K562 (cell line): ENCODE data around the gene SFT2D2. TPM values are rescaled to one million over a fixed set of nuclear protein-coding genes. Genes with fewer than 3 reads are reported as not detected.

Experiments used
- ATAC-seq: fragments of 200-7000 bp; cut with Tn5 transposase; 3 replicates; pipeline ENCODE4 v1.9.1; 2020; ENCODE audit warnings: moderate library complexity
- BruUV-seq: library from RNA; stranded (reverse); fragments of 400-500 nt; replicated peaks from 2 replicates; lab custom pipeline; 2021; lab: Mats Ljungman, UMichigan
- CTCF ChIA-PET: fragments of 300-600 bp; formaldehyde crosslinking; extraction: SDS; loops from one replicate; lab custom pipeline; 2021; ENCODE audit warnings: low intra/inter-chr PET ratio; lab: Yijun Ruan, JAX
- POLR2A ChIA-PET: fragments of 300-600, 350-650 bp; sonication (Branson Sonifier 250); formaldehyde crosslinking; extraction: SDS; loops from one replicate; lab custom pipeline; 2021; ENCODE audit warnings: antibody characterized with exemption, inconsistent platforms; lab: Yijun Ruan, JAX
- DNase-seq, 4 experiments: peaks; one replicate each; pipeline versions ENCODE4 v3.0.0 to v3.0.0-alpha.2; 2011 to 2018; ENCODE audit warnings: low spot score in 3 of 4, mixed read lengths in 3 of 4; ENCODE audit errors: extremely low read depth in 1 of 4
- FAIRE-seq: peaks from 2 replicates; lab custom pipeline; 2011; peaks lifted over from hg19 to GRCh38; lab: Jason Lieb, UNC
- H2AFZ ChIP-seq: 2 replicates; pipeline ENCODE4 v1.6.0; 2011; ENCODE audit warnings: low read depth, low read length, control low read depth, inconsistent platforms
- H3K27ac ChIP-seq: fragments of 200-600 bp; 3 replicates; pipeline ENCODE4 v1.8.0; 2011; ENCODE audit warnings: low read depth, mild to moderate bottlenecking, control low read depth, inconsistent platforms, low read length, moderate library complexity, mixed read lengths; ENCODE audit errors: extremely low read depth
- H3K27me3 ChIP-seq, 2 experiments: fragments of 300-600 bp in 1 of 2; 2 replicates in 1 of 2; 3 replicates in 1 of 2; pipeline versions ENCODE4 v1.6.0 to v1.8.0; 2011; ENCODE audit warnings: inconsistent platforms in 2 of 2, low read length in 2 of 2, mild to moderate bottlenecking in 1 of 2, mixed read lengths in 1 of 2, moderate library complexity in 1 of 2; ENCODE audit not compliant: control insufficient read depth in 2 of 2, insufficient read depth in 2 of 2
- H3K36me3 ChIP-seq: fragments of 300-600 bp; 3 replicates; pipeline ENCODE4 v1.8.0; 2011; ENCODE audit warnings: mild to moderate bottlenecking, low read length, inconsistent platforms; ENCODE audit not compliant: control insufficient read depth, insufficient read depth
- H3K4me1 ChIP-seq, 2 experiments: fragments of 200-600 bp in 1 of 2; replicated peaks in 1 of 2; 2 replicates in 1 of 2; 3 replicates in 1 of 2; pipeline versions ENCODE4 v1.5.1 to v1.8.0; 2011; ENCODE audit warnings: inconsistent platforms in 2 of 2, low read length in 2 of 2, mild to moderate bottlenecking in 1 of 2, mixed read lengths in 1 of 2, moderate library complexity in 1 of 2; ENCODE audit not compliant: control insufficient read depth in 2 of 2, insufficient read depth in 2 of 2
- H3K4me2 ChIP-seq: 2 replicates; pipeline ENCODE4 v1.6.1; 2011; ENCODE audit warnings: low read length, control low read depth, inconsistent platforms, mixed read lengths; ENCODE audit not compliant: insufficient read depth
- H3K4me3 ChIP-seq: fragments of 200-600 bp; sonication (generic), shearing (Covaris generic); 2 replicates; pipeline ENCODE4 v1.5.1; 2016; ENCODE audit warnings: control low read depth, inconsistent platforms
- H3K79me2 ChIP-seq: fragments of 200-600 bp; 3 replicates; pipeline ENCODE4 v1.8.0; 2011; ENCODE audit warnings: low read length, inconsistent platforms; ENCODE audit not compliant: control insufficient read depth, insufficient read depth
- H3K9ac ChIP-seq, 2 experiments: 2 replicates each; pipeline versions ENCODE4 v1.6.0 to v1.6.1; 2011; ENCODE audit warnings: low read depth in 2 of 2, low read length in 2 of 2, control low read depth in 1 of 2, inconsistent platforms in 1 of 2, mild to moderate bottlenecking in 1 of 2, mixed read lengths in 1 of 2; ENCODE audit not compliant: insufficient read depth in 1 of 2
- H3K9me1 ChIP-seq: one replicate; pipeline ENCODE4 v1.6.0; 2011; ENCODE audit warnings: inconsistent platforms, mild to moderate bottlenecking, low read length, moderate library complexity; ENCODE audit not compliant: control insufficient read depth, insufficient read depth
- H3K9me3 ChIP-seq: replicated peaks from 2 replicates; pipeline ENCODE4 v1.5.1; 2011; ENCODE audit warnings: low read depth, low read length, inconsistent platforms; ENCODE audit not compliant: control insufficient read depth, insufficient read depth
- H4K20me1 ChIP-seq: replicated peaks from 2 replicates; pipeline ENCODE4 v1.6.1; 2011; ENCODE audit warnings: low read length, inconsistent platforms, mixed read lengths; ENCODE audit not compliant: control insufficient read depth, insufficient read depth
- BRD9 ChIP-seq: fragments of 450-650 bp; IDR thresholded peaks from 2 replicates; pipeline ENCODE4 v1.6.1; 2018; ENCODE audit warnings: low read depth; ENCODE audit not compliant: partially characterized antibody
- NR2C2 ChIP-seq, 2 experiments: fragments of 200-800 bp in 1 of 2; sonication (Bioruptor generic) in 1 of 2; sonication (generic) in 1 of 2; formaldehyde crosslinking in 1 of 2; IDR thresholded peaks; 2 replicates each; pipeline versions ENCODE4 v1.6.1 to v1.8.0; 2016 to 2022; ENCODE audit warnings: mild to moderate bottlenecking in 1 of 2, missing compliant biosample characterization in 1 of 2, missing genetic modification characterization in 1 of 2, missing genetic modification reagents in 1 of 2
- PRDM10 ChIP-seq: fragments of 450-650 bp; IDR thresholded peaks from 2 replicates; pipeline ENCODE4 v1.6.1; 2018; ENCODE audit not compliant: partially characterized antibody
- RFX1 ChIP-seq: fragments of 450-650 bp; IDR thresholded peaks from 2 replicates; pipeline ENCODE4 v1.6.1; 2016; ENCODE audit warnings: mild to moderate bottlenecking, moderate library complexity
- SMAD1 ChIP-seq: fragments of 150-350 bp; IDR thresholded peaks from 2 replicates; pipeline ENCODE4 v1.6.1; 2014; ENCODE audit warnings: low read length, low read depth; ENCODE audit not compliant: partially characterized antibody
- TAF9B ChIP-seq: fragments of 450-650 bp; IDR thresholded peaks from 2 replicates; pipeline ENCODE4 v1.6.1; 2018; ENCODE audit warnings: mild to moderate bottlenecking; ENCODE audit not compliant: partially characterized antibody
- ZBTB2 ChIP-seq: fragments of 450-650 bp; IDR thresholded peaks from 2 replicates; pipeline ENCODE4 v1.6.1; 2016; ENCODE audit warnings: antibody characterized with exemption
- ZNF134 ChIP-seq: fragments of 250-450 bp; sonication (Bioruptor Pico); conservative IDR thresholded peaks from 2 replicates; pipeline ENCODE4 v1.4.0; 2020
- ZNF699 ChIP-seq: fragments of 250-450 bp; sonication (Bioruptor Pico); IDR thresholded peaks from 2 replicates; pipeline ENCODE4 v1.8.0; 2021; ENCODE audit warnings: mild to moderate bottlenecking, moderate library complexity; ENCODE audit not compliant: insufficient replicate concordance
- WGBS: fragments of 100-300 bp; shearing (Covaris generic); methylation state at CpG from one replicate; pipeline ENCODE4 v1.1.6; 2016; ENCODE audit warnings: low coverage, mixed read lengths; ENCODE audit not compliant: insufficient coverage; ENCODE audit errors: missing lambda C conversion rate; 5-methylcytosine and 5-hydroxymethylcytosine counted together
- in situ Hi-C: fragments of 300-500 bp; cut with MboI; formaldehyde crosslinking; loops from 4 replicates; pipeline ENCODE4 v1.15.0; 2018; ENCODE audit warnings: inconsistent platforms, mixed read lengths
- intact Hi-C: fragments of 100-400 bp; cut with micrococcal nuclease; formaldehyde crosslinking; loops from 2 replicates; pipeline ENCODE4 v1.14.2; 2022
- polyA plus RNA-seq, 8 experiments: library from polyadenylated mRNA; depleted of rRNA in 4 of 8; stranded (reverse) in 5 of 8; unstranded in 3 of 8; fragments of >200 nt; fragmentation: Nextera tagmentation in 2 of 8; fragmentation: Illumina TruSeq in 1 of 8; extraction: Ambion mirVana in 2 of 8; extraction: Trizol in 1 of 8; gene quantifications; 2 replicates each; pipeline versions ENCODE4 v1.2.1 to v1.2.3, GENCODE V29; 2011 to 2014; ENCODE audit warnings: inconsistent platforms in 1 of 8, missing spikeins in 1 of 8
- total RNA-seq, 7 experiments: library from RNA; depleted of rRNA in 6 of 7; stranded (reverse); fragments of >200 nt in 6 of 7; fragmentation: Illumina TruSeq in 2 of 7; extraction: Trizol in 2 of 7; gene quantifications; 2 replicates each; pipeline versions ENCODE4 v1.2.1 to v1.2.3, GENCODE V29; 2011 to 2021; ENCODE audit warnings: low replicate concordance in 1 of 7

Gene SFT2D2
- total and polyA plus RNA-seq, 9 of the 15 experiments (the other 6 are each of a cell fraction or from before 2014, with no cell fraction given): 3.4 to 50.1 (median 21.6) TPM

GRCh38 chr1:168300626-168301025, 74.8 kb downstream of the SFT2D2 start:
- ChIA-PET POLR2A (interaction anchor here (0.5 to 1.2 kb wide), 5 partner anchors 13 to 1431 kb away, joined by 3 to 5 read pairs (median 4); no protein-coding TSS in a partner anchor), CTCF (no interaction called here)
- WGBS: 31% methylated on average over 2 of the region's 2 CpGs
- Histone ChIP-seq H3K4me2 (no peak overlapping the region), H2AFZ (no peak overlapping the region), H3K36me3 (no peaks in the 10 kb centered on the region), H3K4me1 (peaks cover 0 to 3% of the 10 kb centered on the region in 2 experiments; a peak in 2 of 5 replicates), H3K79me2 (no peaks in the 10 kb centered on the region), H3K27me3 (no peaks in the 10 kb centered on the region), H3K27ac (no peak overlapping the region), H3K9ac (no peak overlapping the region), H3K4me3 (no peak overlapping the region), H3K9me1 (no peaks in the 10 kb centered on the region), H4K20me1 (no peaks in the 10 kb centered on the region), H3K9me3 (no peaks in the 10 kb centered on the region)
- ATAC-seq (peak; percentile 22; the same call in 1 of the 3 replicates), FAIRE-seq (no peak), DNase-seq (no peak)
- intact Hi-C loops: no loop called here
- BruUV-seq: no TSS peak
- in situ Hi-C loops: no loop called here
- TF ChIP-seq ZNF134 (CRISPR knock-in tag) (no peak), ZNF699 (CRISPR knock-in tag) (no peak), RFX1 (peak; percentile 35; the same call in 1 of the 2 replicates)

GRCh38 chr1:168301664-168302320, 76.0 kb downstream of the SFT2D2 start:
- H3K9me1 ChIP-seq: no peaks in the 10 kb centered on the region
- H4K20me1 ChIP-seq: no peaks in the 10 kb centered on the region
- H3K4me2 ChIP-seq: no peak overlapping the region
- no peak for DNase-seq
- intact Hi-C loops (no loop called here), in situ Hi-C loops (no loop called here)
- H3K9me3 ChIP-seq: no peaks in the 10 kb centered on the region
- CTCF ChIA-PET: no interaction called here
- no peaks in the 10 kb centered on the region; a peak in 2 of 5 replicates for H3K4me1 ChIP-seq
- peak; percentile 11 for FAIRE-seq
- BruUV-seq: no TSS peak
- H3K27me3 ChIP-seq: no peaks in the 10 kb centered on the region
- H3K36me3 ChIP-seq: no peaks in the 10 kb centered on the region
- H3K79me2 ChIP-seq: no peaks in the 10 kb centered on the region
- no peak overlapping the region for H3K9ac ChIP-seq
- ATAC-seq: peak; percentile 21; the same call in 1 of the 3 replicates
- H3K27ac ChIP-seq: no peak overlapping the region
- WGBS: 35% methylated on average over 3 of the region's 3 CpGs
- no peak overlapping the region for H2AFZ ChIP-seq
- POLR2A ChIA-PET: interaction anchor here (0.6 to 1.6 kb wide), 6 partner anchors 10 to 32 kb away, joined by 3 to 6 read pairs (median 3); no protein-coding TSS in a partner anchor
- H3K4me3 ChIP-seq: no peak overlapping the region
- TF ChIP-seq TAF9B: no peak
- no peak for TF ChIP-seq ZBTB2
- no peak for TF ChIP-seq BRD9
- TF ChIP-seq NR2C2 (CRISPR knock-in tag; IDR thresholded peaks at IDR 0.05): no peak
- TF ChIP-seq NR2C2 (tag; IDR thresholded peaks at IDR 0.05): peak; percentile 29; the same call in 1 of the 2 replicates
- TF ChIP-seq PRDM10: peak; percentile 84
- no peak for TF ChIP-seq SMAD1
